HepG2 (cell line): ENCODE measurements around the gene SLC24A5. TPM values are rescaled to one million over a fixed set of nuclear protein-coding genes. Genes with fewer than 3 reads are reported as not detected.

Experiments used
- AHR ChIP-seq: IDR thresholded peaks from 2 replicates; pipeline ENCODE4 v1.6.1; 2018; ENCODE audit warnings: missing genetic modification reagents, missing compliant biosample characterization
- CENPT ChIP-seq: sonication (generic); formaldehyde crosslinking; IDR thresholded peaks from 2 replicates; pipeline ENCODE4 v1.8.0; 2022; ENCODE audit warnings: low read depth, mild to moderate bottlenecking, moderate library complexity, missing genetic modification reagents
- CREB1 ChIP-seq, 2 experiments: fragments of 450-650 bp in 1 of 2; IDR thresholded peaks; 2 replicates each; pipeline ENCODE4 v1.6.1; 2016 to 2017; ENCODE audit warnings: control low read depth in 1 of 2, mild to moderate bottlenecking in 1 of 2, missing compliant biosample characterization in 1 of 2, missing genetic modification characterization in 1 of 2
- DPF2 ChIP-seq: sonication (generic); formaldehyde crosslinking; IDR thresholded peaks from 2 replicates; pipeline ENCODE4 v1.4.0; 2020; ENCODE audit warnings: mild to moderate bottlenecking, low read depth, missing genetic modification reagents, borderline replicate concordance
- ERF ChIP-seq: IDR thresholded peaks from 2 replicates; pipeline ENCODE4 v1.6.1; 2018; ENCODE audit warnings: missing biosample characterization, missing genetic modification reagents
- GATA4 ChIP-seq: sonication (generic); IDR thresholded peaks from 2 replicates; pipeline ENCODE4 v1.6.1; 2016; ENCODE audit warnings: antibody characterized with exemption, low read depth, borderline replicate concordance
- HOXA5 ChIP-seq: sonication (generic); formaldehyde crosslinking; IDR thresholded peaks from 2 replicates; pipeline ENCODE4 v1.4.0; 2020; ENCODE audit warnings: missing genetic modification reagents
- TBX3 ChIP-seq: fragments of 450-650 bp; IDR thresholded peaks from 2 replicates; pipeline ENCODE4 v1.6.1; 2017; ENCODE audit warnings: antibody characterized with exemption, mild to moderate bottlenecking, inconsistent platforms, borderline replicate concordance
- THYN1 ChIP-seq: sonication (generic); formaldehyde crosslinking; IDR thresholded peaks from 2 replicates; pipeline ENCODE4 v1.8.1; 2023; ENCODE audit warnings: low read depth, mild to moderate bottlenecking, moderate library complexity, missing genetic modification reagents, borderline replicate concordance
- TSC22D2 ChIP-seq: sonication (generic); formaldehyde crosslinking; IDR thresholded peaks from 2 replicates; pipeline ENCODE4 v1.5.1; 2020; ENCODE audit warnings: missing genetic modification reagents, mild to moderate bottlenecking, borderline replicate concordance
- ZBED4 ChIP-seq: sonication (generic); formaldehyde crosslinking; IDR thresholded peaks from 2 replicates; pipeline ENCODE4 v1.4.0; 2020; ENCODE audit warnings: missing genetic modification reagents, borderline replicate concordance
- ZBTB3 ChIP-seq: sonication (generic); formaldehyde crosslinking; IDR thresholded peaks from 2 replicates; pipeline ENCODE4 v1.4.0; 2020; ENCODE audit warnings: low read depth, mild to moderate bottlenecking, moderate library complexity, missing genetic modification reagents, borderline replicate concordance
- ZNF205 ChIP-seq: IDR thresholded peaks from 2 replicates; pipeline ENCODE4 v1.6.1; 2018; ENCODE audit warnings: missing biosample characterization, missing genetic modification reagents
- ZNF569 ChIP-seq: sonication (generic); formaldehyde crosslinking; IDR thresholded peaks from 2 replicates; pipeline ENCODE4 v1.5.0; 2020; ENCODE audit warnings: mild to moderate bottlenecking, missing genetic modification reagents, moderate library complexity, borderline replicate concordance
- ZNF570 ChIP-seq: sonication (generic); formaldehyde crosslinking; IDR thresholded peaks from 2 replicates; pipeline ENCODE4 v1.4.0; 2020; ENCODE audit warnings: mild to moderate bottlenecking, missing genetic modification reagents, borderline replicate concordance
- ZNF580 ChIP-seq: IDR thresholded peaks from 2 replicates; pipeline ENCODE4 v1.6.1; 2016; ENCODE audit warnings: low read depth, borderline replicate concordance
- ZNF678 ChIP-seq: sonication (generic); formaldehyde crosslinking; IDR thresholded peaks from 2 replicates; pipeline ENCODE4 v1.4.0; 2020; ENCODE audit warnings: mild to moderate bottlenecking, missing genetic modification reagents
- ZNF800 ChIP-seq: sonication (generic); formaldehyde crosslinking; IDR thresholded peaks from 2 replicates; pipeline ENCODE4 v1.4.0; 2020; ENCODE audit warnings: missing genetic modification reagents
- polyA plus RNA-seq, 8 experiments: library from polyadenylated mRNA; depleted of rRNA in 3 of 8; stranded (reverse) in 7 of 8; unstranded in 1 of 8; fragments of >200 nt; fragmentation: Illumina TruSeq in 4 of 8; extraction: Trizol in 4 of 8; gene quantifications; 2 replicates each; pipeline versions ENCODE4 v1.2.1 to v1.2.3, GENCODE V29; 2011 to 2016; ENCODE audit warnings: low read depth in 4 of 8, missing spikeins in 1 of 8, mixed read lengths in 1 of 8; ENCODE audit not compliant: insufficient read depth in 1 of 8
- total RNA-seq, 5 experiments: library from RNA; depleted of rRNA; stranded (reverse); fragments of >200 nt; fragmentation: Illumina TruSeq; extraction: Trizol; gene quantifications; 2 replicates each; pipeline ENCODE4 v1.2.3, GENCODE V29; 2016; ENCODE audit warnings: low read depth in 1 of 5

Gene SLC24A5
- total and polyA plus RNA-seq, 2 of the 13 experiments (the other 11 are each of a cell fraction or from before 2014, with no cell fraction given): not detected

GRCh38 chr15:48190932-48191573, 70.3 kb downstream of the SLC24A5 start (continued):
- no peak for TF ChIP-seq CENPT (CRISPR knock-in tag)
- TF ChIP-seq ERF (CRISPR knock-in tag): peak; percentile 74; the same call in 1 of the 2 replicates
- peak; percentile 81; the same call in 1 of the 2 replicates for TF ChIP-seq TSC22D2 (CRISPR knock-in tag)
- TF ChIP-seq ZNF580: 0 out of 2 replicates have a peak, but pooled peaks have one; percentile 39
- no peak for TF ChIP-seq ZNF205 (CRISPR knock-in tag)
- no peak for TF ChIP-seq ZBTB3
- TF ChIP-seq TBX3: no peak
- TF ChIP-seq THYN1: no peak
- TF ChIP-seq CREB1 (IDR thresholded peaks at IDR 0.05): no peak
- no peak for TF ChIP-seq CREB1 (CRISPR knock-in tag; IDR thresholded peaks at IDR 0.05)
- TF ChIP-seq ZNF570: no peak
- peak; percentile 32; the same call in 1 of the 2 replicates for TF ChIP-seq ZNF800 (CRISPR knock-in tag)
- TF ChIP-seq AHR (CRISPR knock-in tag): no peak
- TF ChIP-seq HOXA5 (CRISPR knock-in tag): peak; percentile 75
- no peak for TF ChIP-seq ZNF678
- no peak for TF ChIP-seq ZNF569 (CRISPR knock-in tag)
- no peak for TF ChIP-seq DPF2
- no peak for TF ChIP-seq GATA4
- peak; percentile 35; the same call in 1 of the 2 replicates for TF ChIP-seq ZBED4 (CRISPR knock-in tag)
